ENCODE results near the gene ZNF385A.
A peak's percentile ranks its signal among the peaks of the same experiment; 100 is the strongest.

ZNF385A gene

DNA sequence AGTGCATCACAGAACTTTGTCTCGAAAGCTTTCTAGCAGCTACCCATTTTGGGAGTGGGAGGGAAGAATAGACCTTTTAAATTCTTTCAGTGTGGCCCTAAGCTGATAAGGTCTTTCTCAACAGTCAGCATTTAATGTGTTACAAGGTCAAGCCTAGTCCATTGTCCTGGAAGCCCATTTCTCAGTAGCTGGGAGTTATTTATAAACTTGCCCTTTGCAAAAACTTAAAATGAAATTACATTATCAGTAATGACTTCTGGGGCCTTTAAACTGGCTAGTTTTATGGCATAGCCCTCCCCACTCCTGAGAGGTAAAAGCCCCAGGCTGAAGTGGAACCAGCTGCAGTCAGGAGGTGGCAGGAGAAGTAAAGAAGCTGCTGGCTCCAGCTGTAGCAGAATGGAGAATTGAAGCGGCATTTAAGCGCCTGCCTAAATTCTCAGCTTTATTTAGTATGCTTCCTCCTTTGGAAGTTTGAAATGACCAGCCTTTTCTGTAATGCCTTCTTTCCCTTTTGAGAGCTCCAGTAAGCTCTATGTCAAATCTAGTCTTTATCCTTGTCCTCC, 47.2 kb downstream of the ZNF385A start (continued):
- TF ChIP-seq ZNF324 (tag by site-specific recombination; IDR thresholded peaks at IDR 0.05) (no peak), ZNF510 (tag by site-specific recombination; IDR thresholded peaks at IDR 0.05; ENCODE audit: insufficient replicate concordance) (no peak), ZNF692 (tag by site-specific recombination; IDR thresholded peaks at IDR 0.05) (no peak), ZSCAN30 (tag by site-specific recombination; IDR thresholded peaks at IDR 0.05) (peak; percentile 51; the same call in 1 of the 2 replicates), ZNF707 (tag by site-specific recombination; IDR thresholded peaks at IDR 0.05) (no peak), ZNF280D (tag by site-specific recombination; IDR thresholded peaks at IDR 0.05) (no peak), ZNF777 (tag by site-specific recombination; IDR thresholded peaks at IDR 0.05; ENCODE audit: borderline replicate concordance) (no peak), ZNF184 (tag by site-specific recombination; IDR thresholded peaks at IDR 0.05) (no peak), ZNF558 (tag by site-specific recombination; IDR thresholded peaks at IDR 0.05) (no peak), ZXDB (tag by site-specific recombination; IDR thresholded peaks at IDR 0.05) (no peak)
- TF ChIP-seq, protein P1, sequence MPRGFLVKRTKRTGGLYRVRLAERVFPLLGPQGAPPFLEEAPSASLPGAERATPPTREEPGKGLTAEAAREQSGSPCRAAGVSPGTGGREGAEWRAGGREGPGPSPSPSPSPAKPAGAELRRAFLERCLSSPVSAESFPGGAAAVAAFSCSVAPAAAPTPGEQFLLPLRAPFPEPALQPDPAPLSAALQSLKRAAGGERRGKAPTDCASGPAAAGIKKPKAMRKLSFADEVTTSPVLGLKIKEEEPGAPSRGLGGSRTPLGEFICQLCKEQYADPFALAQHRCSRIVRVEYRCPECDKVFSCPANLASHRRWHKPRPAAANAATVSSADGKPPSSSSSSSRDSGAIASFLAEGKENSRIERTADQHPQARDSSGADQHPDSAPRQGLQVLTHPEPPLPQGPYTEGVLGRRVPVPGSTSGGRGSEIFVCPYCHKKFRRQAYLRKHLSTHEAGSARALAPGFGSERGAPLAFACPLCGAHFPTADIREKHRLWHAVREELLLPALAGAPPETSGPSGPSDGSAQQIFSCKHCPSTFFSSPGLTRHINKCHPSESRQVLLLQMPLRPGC (tag by site-specific recombination; IDR thresholded peaks at IDR 0.05) = no peak

- no peaks in the 10 kb centered on the region for H3K9me3 ChIP-seq (ENCODE audit: control insufficient read depth, insufficient read depth, low read depth, low read length)
- POLR2A ChIA-PET = interaction anchor here (1.8 to 4.0 kb wide), 3 partner anchors 9 to 54 kb away, joined by 5 to 15 read pairs (median 6); partner anchors contain the start of genes CBX5, COPZ1 and HNRNPA1
- peaks cover 6% of the 10 kb centered on the region for H3K4me1 ChIP-seq (ENCODE audit: control insufficient read depth, insufficient read depth, low read length)
- no peak overlapping the region for H3K27ac ChIP-seq (ENCODE audit: extremely low read depth, low read depth, low read length)
- TF ChIP-seq MYNN (tag by site-specific recombination; IDR thresholded peaks at IDR 0.05; ENCODE audit: borderline replicate concordance) (no peak), ZNF510 (tag by site-specific recombination; IDR thresholded peaks at IDR 0.05; ENCODE audit: insufficient replicate concordance) (no peak), ZNF146 (tag by site-specific recombination; IDR thresholded peaks at IDR 0.05) (no peak), ZNF121 (tag by site-specific recombination; IDR thresholded peaks at IDR 0.05) (peak; percentile 81)
- H3K36me3 ChIP-seq (ENCODE audit: control insufficient read depth in 2 of 2, insufficient read depth in 1 of 2, low read length in 2 of 2) = peaks cover 0 to 6% of the 10 kb centered on the region in 2 experiments; a peak in 2 of 3 replicates
- CTCF ChIA-PET = interaction anchor here (0.6 to 7.9 kb wide), 15 partner anchors 9 to 132 kb away, joined by 3 to 137 read pairs (median 4); partner anchors contain the start of gene COPZ1
- no peak overlapping the region for H3K4me3 ChIP-seq (ENCODE audit: low read depth, low read length)
Observed at GRCh38 chr12:54333420-54334034, 51.0 kb downstream of the ZNF385A start.

DNA sequence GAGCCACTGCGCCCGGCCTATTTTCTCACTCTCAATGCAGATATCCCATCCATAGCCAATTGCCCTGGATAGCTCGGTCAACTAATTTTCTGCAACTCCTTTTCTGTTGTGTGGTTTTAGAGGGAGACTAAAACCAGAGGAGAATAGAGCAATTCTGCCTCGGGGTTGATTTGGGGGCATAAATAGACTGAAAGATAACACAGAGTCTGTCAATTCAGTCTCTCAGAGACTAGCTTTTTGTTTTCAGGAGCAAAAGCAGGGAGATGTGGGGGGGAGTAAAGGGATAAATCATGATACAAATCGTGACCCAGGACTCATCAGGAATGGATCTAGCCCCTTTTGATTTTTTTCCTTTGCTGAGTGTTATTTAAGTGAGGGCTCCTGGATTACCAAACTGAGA, 53.1 kb downstream of the ZNF385A start:
- CTCF ChIA-PET = interaction anchor here (0.5 to 0.7 kb wide), 2 partner anchors 47 to 61 kb away, joined by 3 read pairs; no protein-coding TSS in a partner anchor
- POLR2A ChIA-PET = no interaction called here
- TF ChIP-seq ZNF211 (tag by site-specific recombination; IDR thresholded peaks at IDR 0.05; ENCODE audit: low read depth) (no peak), ZNF416 (tag by site-specific recombination; IDR thresholded peaks at IDR 0.05) (no peak), ZBTB20 (tag by site-specific recombination; IDR thresholded peaks at IDR 0.05) (no peak), ZNF692 (tag by site-specific recombination; IDR thresholded peaks at IDR 0.05) (no peak), ZBTB48 (tag by site-specific recombination; IDR thresholded peaks at IDR 0.05) (no peak), ZNF658 (tag by site-specific recombination; IDR thresholded peaks at IDR 0.05) (no peak), SP7 (tag by site-specific recombination; IDR thresholded peaks at IDR 0.05) (no peak)
- TF ChIP-seq, protein P2, sequence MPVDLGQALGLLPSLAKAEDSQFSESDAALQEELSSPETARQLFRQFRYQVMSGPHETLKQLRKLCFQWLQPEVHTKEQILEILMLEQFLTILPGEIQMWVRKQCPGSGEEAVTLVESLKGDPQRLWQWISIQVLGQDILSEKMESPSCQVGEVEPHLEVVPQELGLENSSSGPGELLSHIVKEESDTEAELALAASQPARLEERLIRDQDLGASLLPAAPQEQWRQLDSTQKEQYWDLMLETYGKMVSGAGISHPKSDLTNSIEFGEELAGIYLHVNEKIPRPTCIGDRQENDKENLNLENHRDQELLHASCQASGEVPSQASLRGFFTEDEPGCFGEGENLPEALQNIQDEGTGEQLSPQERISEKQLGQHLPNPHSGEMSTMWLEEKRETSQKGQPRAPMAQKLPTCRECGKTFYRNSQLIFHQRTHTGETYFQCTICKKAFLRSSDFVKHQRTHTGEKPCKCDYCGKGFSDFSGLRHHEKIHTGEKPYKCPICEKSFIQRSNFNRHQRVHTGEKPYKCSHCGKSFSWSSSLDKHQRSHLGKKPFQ (tag by site-specific recombination; IDR thresholded peaks at IDR 0.05) = no peak

More for the DNA sequence above, 53.1 kb downstream of the ZNF385A start:
- no peak overlapping the region for H3K27ac ChIP-seq (ENCODE audit: extremely low read depth, low read depth, low read length)
- H3K4me1 ChIP-seq (ENCODE audit: control insufficient read depth, insufficient read depth, low read length) = no peaks in the 10 kb centered on the region; the same call in 1 of the 2 replicates
- H3K4me3 ChIP-seq (ENCODE audit: low read depth, low read length) = no peak overlapping the region
- H3K9me3 ChIP-seq (ENCODE audit: control insufficient read depth, insufficient read depth, low read depth, low read length) = no peaks in the 10 kb centered on the region
- H3K36me3 ChIP-seq (ENCODE audit: control insufficient read depth in 2 of 2, insufficient read depth in 1 of 2, low read length in 2 of 2) = peaks cover 0 to 6% of the 10 kb centered on the region in 2 experiments; a peak in 2 of 3 replicates
